IMR-90 (cell line): Measurements from ENCODE around the gene FBLN7. TPM values are rescaled to one million over a fixed set of nuclear protein-coding genes. Genes with fewer than 3 reads are reported as not detected.

Source experiments
- ATAC-seq: fragments of 200-7000 bp; cut with Tn5 transposase; 2 replicates; pipeline ENCODE4 v1.9.1; 2020; ENCODE audit warnings: low read depth, mild to moderate bottlenecking, moderate library complexity
- BruUV-seq: library from RNA; stranded (reverse); fragments of 400-500 nt; replicated peaks from 2 replicates; lab custom pipeline; 2021; lab: Mats Ljungman, UMichigan
- CTCF ChIA-PET: fragments of 300-600 bp; formaldehyde crosslinking; extraction: SDS; loops from one replicate; lab custom pipeline; 2021; ENCODE audit warnings: antibody characterized with exemption; lab: Yijun Ruan, JAX
- POLR2A ChIA-PET: fragments of 300-600 bp; sonication (Branson Sonifier 250); formaldehyde crosslinking; loops from one replicate; lab custom pipeline; 2022; ENCODE audit warnings: antibody characterized with exemption; ENCODE audit not compliant: unreplicated experiment; lab: Charles Lee
- DNase-seq: peaks from one replicate; pipeline ENCODE4 v3.0.0; 2013
- H2AFZ ChIP-seq: replicated peaks from 2 replicates; pipeline ENCODE3; 2013; ENCODE audit warnings: low read length, mild to moderate bottlenecking; ENCODE audit not compliant: poor library complexity
- H2AK5ac ChIP-seq: 2 replicates; pipeline ENCODE4 v1.6.1; 2013; ENCODE audit warnings: low read depth, low read length, inconsistent platforms
- H2AK9ac ChIP-seq: replicated peaks from 2 replicates; pipeline ENCODE3; 2013; ENCODE audit warnings: mild to moderate bottlenecking, low read depth, low read length, moderate library complexity; ENCODE audit not compliant: poor library complexity
- H2BK120ac ChIP-seq: 2 replicates; pipeline ENCODE4 v1.6.1; 2013; ENCODE audit warnings: low read depth, low read length, inconsistent platforms
- H2BK15ac ChIP-seq: 3 replicates; pipeline ENCODE4 v1.6.1; 2013; ENCODE audit warnings: low read depth, low read length, inconsistent platforms
- H2BK20ac ChIP-seq: 2 replicates; pipeline ENCODE4 v1.6.1; 2013; ENCODE audit warnings: low read depth, mild to moderate bottlenecking, inconsistent platforms, low read length, moderate library complexity
- H2BK5ac ChIP-seq: 2 replicates; pipeline ENCODE4 v1.6.1; 2013; ENCODE audit warnings: mild to moderate bottlenecking, low read depth, low read length, inconsistent platforms; ENCODE audit not compliant: poor library complexity, severe bottlenecking
- H3K14ac ChIP-seq: replicated peaks from 2 replicates; pipeline ENCODE4 v1.6.1; 2013; ENCODE audit warnings: low read depth, low read length, inconsistent platforms
- H3K18ac ChIP-seq: 2 replicates; pipeline ENCODE4 v1.6.1; 2013; ENCODE audit warnings: low read depth, low read length, control low read depth
- H3K23ac ChIP-seq: 2 replicates; pipeline ENCODE4 v1.6.1; 2013; ENCODE audit warnings: low read depth, low read length, inconsistent platforms
- H3K27ac ChIP-seq: 2 replicates; pipeline ENCODE4 v1.5.1; 2013; ENCODE audit warnings: mild to moderate bottlenecking, control low read depth, low read length; ENCODE audit not compliant: insufficient read depth
- H3K27me3 ChIP-seq: 2 replicates; pipeline ENCODE4 v1.6.1; 2013; ENCODE audit warnings: low read length; ENCODE audit not compliant: control insufficient read depth, insufficient read depth
- H3K36me3 ChIP-seq: 2 replicates; pipeline ENCODE4 v1.6.1; 2013; ENCODE audit warnings: low read length, mixed read lengths; ENCODE audit not compliant: control insufficient read depth, insufficient read depth
- H3K4ac ChIP-seq: 2 replicates; pipeline ENCODE4 v1.6.1; 2013; ENCODE audit warnings: low read depth, low read length, inconsistent platforms
- H3K4me1 ChIP-seq: 2 replicates; pipeline ENCODE4 v1.6.1; 2013; ENCODE audit warnings: low read length, mixed read lengths; ENCODE audit not compliant: control insufficient read depth, insufficient read depth
- H3K4me2 ChIP-seq: 2 replicates; pipeline ENCODE4 v1.6.1; 2013; ENCODE audit warnings: low read depth, mild to moderate bottlenecking, control low read depth, low read length, moderate library complexity
- H3K4me3 ChIP-seq: 2 replicates; pipeline ENCODE4 v1.5.1; 2013; ENCODE audit warnings: low read depth, mild to moderate bottlenecking, control low read depth, low read length, moderate library complexity; ENCODE audit not compliant: insufficient read depth
- H3K56ac ChIP-seq: 2 replicates; pipeline ENCODE4 v1.6.1; 2013; ENCODE audit warnings: low read length, inconsistent platforms; ENCODE audit not compliant: insufficient read depth; ENCODE audit errors: extremely low read depth
- H3K79me1 ChIP-seq, 2 experiments: 2 replicates each; pipeline ENCODE4 v1.6.1; 2013; ENCODE audit warnings: low read length in 2 of 2, inconsistent platforms in 1 of 2, low read depth in 1 of 2
- H3K9ac ChIP-seq: 2 replicates; pipeline ENCODE4 v1.6.1; 2013; ENCODE audit warnings: low read depth, low read length, control low read depth
- H3K9me1 ChIP-seq: 2 replicates; pipeline ENCODE4 v1.6.1; 2013; ENCODE audit warnings: low read length, inconsistent platforms; ENCODE audit not compliant: insufficient read depth
- H3K9me3 ChIP-seq: 2 replicates; pipeline ENCODE4 v1.6.1; 2013; ENCODE audit warnings: low read length; ENCODE audit not compliant: control insufficient read depth, insufficient read depth
- H4K20me1 ChIP-seq: 2 replicates; pipeline ENCODE4 v1.6.1; 2013; ENCODE audit warnings: low read length, inconsistent platforms; ENCODE audit not compliant: insufficient read depth
- H4K5ac ChIP-seq: 2 replicates; pipeline ENCODE4 v1.6.1; 2013; ENCODE audit warnings: mild to moderate bottlenecking, low read depth, low read length, control low read depth
- H4K8ac ChIP-seq, 2 experiments: 2 replicates each; pipeline ENCODE4 v1.6.1; 2013; ENCODE audit warnings: low read depth in 2 of 2, low read length in 2 of 2, control low read depth in 1 of 2, inconsistent platforms in 1 of 2
- H4K91ac ChIP-seq: 2 replicates; pipeline ENCODE4 v1.6.1; 2013; ENCODE audit warnings: low read depth, low read length, inconsistent platforms; ENCODE audit not compliant: insufficient read depth
- BHLHE40 ChIP-seq: fragments of 150-350 bp; IDR thresholded peaks from 2 replicates; pipeline ENCODE4 v1.6.1; 2016; ENCODE audit warnings: mild to moderate bottlenecking, low read depth, low read length
- CHD1 ChIP-seq: IDR thresholded peaks from 2 replicates; pipeline ENCODE4 v1.6.1; 2012; ENCODE audit warnings: low read depth, low read length, improper control_type of control experiment
- CTCF ChIP-seq: conservative IDR thresholded peaks from 2 replicates; pipeline ENCODE4 v1.5.1; 2012; ENCODE audit warnings: mild to moderate bottlenecking, low read depth, low read length, improper control_type of control experiment
- FOS ChIP-seq: fragments of 150-350 bp; IDR thresholded peaks from 2 replicates; pipeline ENCODE4 v1.6.1; 2016; ENCODE audit warnings: low read depth, low read length
- MAFK ChIP-seq: IDR thresholded peaks from 2 replicates; pipeline ENCODE4 v1.6.1; 2012; ENCODE audit warnings: low read depth, low read length, improper control_type of control experiment
- MAZ ChIP-seq: IDR thresholded peaks from 2 replicates; pipeline ENCODE4 v1.6.1; 2012; ENCODE audit warnings: low read depth, mild to moderate bottlenecking, low read length, improper control_type of control experiment, moderate library complexity, borderline replicate concordance
- MXI1 ChIP-seq: IDR thresholded peaks from 2 replicates; pipeline ENCODE4 v1.6.1; 2012; ENCODE audit warnings: low read depth, mild to moderate bottlenecking, low read length, moderate library complexity, borderline replicate concordance
- NFE2L2 ChIP-seq: fragments of 150-350 bp; IDR thresholded peaks from 2 replicates; pipeline ENCODE4 v1.6.1; 2016; ENCODE audit warnings: low read depth, mild to moderate bottlenecking, low read length
- RAD21 ChIP-seq: IDR thresholded peaks from 2 replicates; pipeline ENCODE4 v1.6.1; 2012; ENCODE audit warnings: low read length, improper control_type of control experiment
- RCOR1 ChIP-seq: IDR thresholded peaks from 2 replicates; pipeline ENCODE4 v1.6.1; 2012; ENCODE audit warnings: mild to moderate bottlenecking, low read length, improper control_type of control experiment; ENCODE audit not compliant: insufficient replicate concordance
- RFX5 ChIP-seq: IDR thresholded peaks from 2 replicates; pipeline ENCODE4 v1.8.0; 2012; ENCODE audit warnings: low read depth, mild to moderate bottlenecking, low read length, moderate library complexity
- SMC3 ChIP-seq: fragments of 150-350 bp; IDR thresholded peaks from 2 replicates; pipeline ENCODE4 v1.6.1; 2016; ENCODE audit warnings: low read depth, mild to moderate bottlenecking, antibody characterized with exemption, low read length, moderate library complexity
- dilution Hi-C: fragments of 300-500 bp; cut with HindIII; formaldehyde crosslinking; loops from one replicate; pipeline ENCODE4 v1.14.3; 2018; ENCODE audit warnings: low sequenced_read_pairs; ENCODE audit not compliant: unreplicated experiment
- in situ Hi-C: fragments of 300-500 bp; cut with MboI; formaldehyde crosslinking; loops from 3 replicates; pipeline ENCODE4 v1.14.3; 2019; ENCODE audit warnings: low sequenced_read_pairs, inconsistent platforms, mixed read lengths
- intact Hi-C: fragments of 100-400 bp; cut with micrococcal nuclease; formaldehyde crosslinking; loops from 2 replicates; pipeline ENCODE4 v1.10.0; 2022
- polyA plus RNA-seq, 3 experiments: library from polyadenylated mRNA; depleted of rRNA; stranded (reverse); fragments of >200 nt; gene quantifications; 2 replicates each; pipeline ENCODE4 v1.2.3, GENCODE V29; 2012; ENCODE audit warnings: low replicate concordance in 1 of 3
- total RNA-seq: library from RNA; depleted of rRNA; stranded (reverse); fragments of >200 nt; gene quantifications from 2 replicates; pipeline ENCODE4 v1.2.3, GENCODE V29; 2012
- TF ChIP-seq, protein P1 (sequence below): fragments of 150-350 bp; IDR thresholded peaks from 2 replicates; pipeline ENCODE4 v1.6.1; 2017; ENCODE audit warnings: mild to moderate bottlenecking, antibody characterized with exemption, low read length, low read depth
- TF ChIP-seq, protein P2 (sequence below): fragments of 150-350 bp; IDR thresholded peaks from 2 replicates; pipeline ENCODE4 v1.6.1; 2016; ENCODE audit warnings: low read depth, mild to moderate bottlenecking, low read length, moderate library complexity, borderline replicate concordance

FBLN7 gene
- total and polyA plus RNA-seq, 2 of the 4 experiments (the other 2 are of a cell fraction): 0.18 to 1.2 TPM

- H4K8ac ChIP-seq: no peak overlapping the region
- H3K27me3 ChIP-seq: no peaks in the 10 kb centered on the region
- dilution Hi-C loops: no loop called here
- H2BK15ac ChIP-seq: no peak overlapping the region
- H3K79me1 ChIP-seq: peaks cover 0 to 3% of the 10 kb centered on the region in 2 experiments; a peak in 2 of 4 replicates
- no peak for TF ChIP-seq MXI1
- no peak for TF ChIP-seq NFE2L2
- TF ChIP-seq RCOR1: no peak
- TF ChIP-seq, protein P1, sequence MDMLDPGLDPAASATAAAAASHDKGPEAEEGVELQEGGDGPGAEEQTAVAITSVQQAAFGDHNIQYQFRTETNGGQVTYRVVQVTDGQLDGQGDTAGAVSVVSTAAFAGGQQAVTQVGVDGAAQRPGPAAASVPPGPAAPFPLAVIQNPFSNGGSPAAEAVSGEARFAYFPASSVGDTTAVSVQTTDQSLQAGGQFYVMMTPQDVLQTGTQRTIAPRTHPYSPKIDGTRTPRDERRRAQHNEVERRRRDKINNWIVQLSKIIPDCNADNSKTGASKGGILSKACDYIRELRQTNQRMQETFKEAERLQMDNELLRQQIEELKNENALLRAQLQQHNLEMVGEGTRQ: no peak
- no peak for TF ChIP-seq FOS
- TF ChIP-seq RAD21: peak; percentile 74
- peak; percentile 71 for TF ChIP-seq CTCF
- TF ChIP-seq CHD1: no peak
- TF ChIP-seq BHLHE40: no peak
- TF ChIP-seq, protein P2, sequence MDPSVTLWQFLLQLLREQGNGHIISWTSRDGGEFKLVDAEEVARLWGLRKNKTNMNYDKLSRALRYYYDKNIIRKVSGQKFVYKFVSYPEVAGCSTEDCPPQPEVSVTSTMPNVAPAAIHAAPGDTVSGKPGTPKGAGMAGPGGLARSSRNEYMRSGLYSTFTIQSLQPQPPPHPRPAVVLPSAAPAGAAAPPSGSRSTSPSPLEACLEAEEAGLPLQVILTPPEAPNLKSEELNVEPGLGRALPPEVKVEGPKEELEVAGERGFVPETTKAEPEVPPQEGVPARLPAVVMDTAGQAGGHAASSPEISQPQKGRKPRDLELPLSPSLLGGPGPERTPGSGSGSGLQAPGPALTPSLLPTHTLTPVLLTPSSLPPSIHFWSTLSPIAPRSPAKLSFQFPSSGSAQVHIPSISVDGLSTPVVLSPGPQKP: no peak
- TF ChIP-seq MAZ: no peak
- TF ChIP-seq RFX5: no peak
- TF ChIP-seq MAFK: no peak
- peak; percentile 75 for TF ChIP-seq SMC3
- H3K36me3 ChIP-seq: peaks cover 9% of the 10 kb centered on the region
- no peak overlapping the region for H2BK5ac ChIP-seq
- in situ Hi-C loops: no loop called here
- H3K27ac ChIP-seq: no peak overlapping the region
- no peak overlapping the region for H2BK120ac ChIP-seq
- BruUV-seq: no TSS peak
- intact Hi-C loops: loop anchor here (2.0 to 5.0 kb wide), 2 partner anchors 137 to 311 kb away; partner anchors contain the start of gene RGPD8
- H2AK9ac ChIP-seq: no peak overlapping the region
- H3K9ac ChIP-seq: no peak overlapping the region
- no peak overlapping the region for H3K23ac ChIP-seq
- POLR2A ChIA-PET: interaction anchor here (0.6 kb wide), 1 partner anchor 258 kb away, joined by 6 read pairs; no protein-coding TSS in a partner anchor
- H2AFZ ChIP-seq: no peak overlapping the region
- CTCF ChIA-PET: interaction anchor here (0.7 to 1.4 kb wide), 7 partner anchors 13 to 215 kb away, joined by 3 to 5 read pairs (median 3); no protein-coding TSS in a partner anchor
- no peak overlapping the region for H4K5ac ChIP-seq
- ATAC-seq (no peak), DNase-seq (peak; percentile 66)
- peaks cover 2% of the 10 kb centered on the region; the same call in 1 of the 2 replicates for H3K9me3 ChIP-seq
- H3K9me1 ChIP-seq: no peaks in the 10 kb centered on the region; the same call in 1 of the 2 replicates
- no peak overlapping the region for H3K4me2 ChIP-seq
- no peak overlapping the region for H4K91ac ChIP-seq
- no peak overlapping the region for H3K4me3 ChIP-seq
- no peaks in the 10 kb centered on the region; the same call in 1 of the 2 replicates for H4K20me1 ChIP-seq
- no peak overlapping the region for H3K14ac ChIP-seq
- H3K4ac ChIP-seq: no peak overlapping the region
- H3K56ac ChIP-seq: no peak overlapping the region
- H2AK5ac ChIP-seq: no peak overlapping the region
- H2BK20ac ChIP-seq: no peak overlapping the region
- no peaks in the 10 kb centered on the region for H3K4me1 ChIP-seq
- no peak overlapping the region for H3K18ac ChIP-seq
Measured at GRCh38 chr2:112121682-112122254, 16.4 kb upstream of the FBLN7 start.
